ENCODE data around the gene GMPR2. TPM values are rescaled to one million over a fixed set of nuclear protein-coding genes. Genes with fewer than 3 reads are reported as not detected.

GMPR2 gene
- 50.8 TPM for polyA plus RNA-seq (2013, experiment 1 of 2; ENCODE audit: insufficient read length)
- polyA plus RNA-seq (2013, experiment 2 of 2; ENCODE audit: insufficient read length): 52.0 TPM

DNA sequence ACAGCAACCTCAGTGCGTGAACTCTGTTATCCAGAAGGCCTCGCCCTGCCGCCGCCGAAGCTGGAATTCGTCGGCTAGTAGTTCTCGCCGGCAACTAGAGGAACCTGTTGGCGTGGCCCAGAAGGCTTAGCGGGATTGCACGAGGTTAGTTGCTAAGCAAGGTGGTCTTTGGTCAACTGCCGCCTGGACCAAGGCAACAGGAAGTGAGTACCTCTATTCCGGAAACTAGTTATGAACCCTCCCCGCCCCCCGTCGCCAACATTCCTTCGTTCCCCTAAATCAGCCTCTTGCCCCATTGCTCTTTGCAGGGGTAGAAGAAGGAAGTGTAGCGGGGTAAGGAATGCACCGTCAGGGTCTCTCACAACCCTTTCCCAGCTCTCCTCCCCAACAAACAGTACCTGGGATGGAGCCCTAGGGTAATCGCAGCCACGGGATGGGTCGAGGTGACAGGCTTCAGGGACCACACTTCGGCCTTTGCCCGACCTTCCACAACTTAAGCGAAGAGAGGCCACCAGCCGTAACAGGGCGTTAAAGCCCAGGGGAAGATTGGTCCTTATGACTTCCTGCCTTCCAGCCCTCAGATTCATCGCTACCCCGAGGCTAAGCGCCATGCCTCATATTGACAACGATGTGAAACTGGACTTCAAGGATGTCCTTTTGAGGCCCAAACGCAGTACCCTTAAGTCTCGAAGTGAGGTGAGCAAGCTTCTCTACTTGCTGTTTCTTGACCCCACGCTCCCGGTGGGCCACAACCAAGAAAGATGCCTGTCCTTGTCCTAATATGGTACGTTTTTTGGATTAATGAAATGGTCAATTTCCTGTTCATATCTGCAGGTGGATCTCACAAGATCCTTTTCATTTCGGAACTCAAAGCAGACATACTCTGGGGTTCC, at the start of gene GMPR2:
TSS of gene GMPR2 (plus strand) at position 285 of the 893 bp plus-strand sequence. CDS start at position 610, 325 bp downstream.
- peak; percentile 12 for DNase-seq

DNA sequence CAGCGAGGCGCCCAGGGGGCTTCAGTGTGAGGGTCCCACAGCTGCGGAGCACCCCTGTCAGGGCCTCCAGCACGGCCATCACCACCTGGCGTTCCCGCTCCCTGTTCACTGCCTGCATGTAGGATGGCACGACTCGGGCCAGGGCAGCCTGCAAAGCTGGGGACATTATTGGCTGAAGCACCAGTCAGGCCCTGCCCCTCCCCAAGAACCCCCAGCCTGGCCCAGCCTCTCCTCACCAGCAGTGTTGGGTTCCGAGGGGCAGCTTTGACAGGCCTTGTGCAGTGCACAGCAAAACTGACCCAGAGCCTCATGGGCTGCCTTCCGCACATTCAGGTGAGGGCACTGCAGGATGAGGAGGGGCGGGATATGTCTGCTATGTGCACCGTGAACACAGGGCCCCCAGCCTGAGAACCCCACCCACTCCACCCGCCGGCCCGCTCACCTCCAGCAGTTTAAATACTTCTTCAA, 49.7 kb upstream of the GMPR2 start:
- no peak for DNase-seq

DNA sequence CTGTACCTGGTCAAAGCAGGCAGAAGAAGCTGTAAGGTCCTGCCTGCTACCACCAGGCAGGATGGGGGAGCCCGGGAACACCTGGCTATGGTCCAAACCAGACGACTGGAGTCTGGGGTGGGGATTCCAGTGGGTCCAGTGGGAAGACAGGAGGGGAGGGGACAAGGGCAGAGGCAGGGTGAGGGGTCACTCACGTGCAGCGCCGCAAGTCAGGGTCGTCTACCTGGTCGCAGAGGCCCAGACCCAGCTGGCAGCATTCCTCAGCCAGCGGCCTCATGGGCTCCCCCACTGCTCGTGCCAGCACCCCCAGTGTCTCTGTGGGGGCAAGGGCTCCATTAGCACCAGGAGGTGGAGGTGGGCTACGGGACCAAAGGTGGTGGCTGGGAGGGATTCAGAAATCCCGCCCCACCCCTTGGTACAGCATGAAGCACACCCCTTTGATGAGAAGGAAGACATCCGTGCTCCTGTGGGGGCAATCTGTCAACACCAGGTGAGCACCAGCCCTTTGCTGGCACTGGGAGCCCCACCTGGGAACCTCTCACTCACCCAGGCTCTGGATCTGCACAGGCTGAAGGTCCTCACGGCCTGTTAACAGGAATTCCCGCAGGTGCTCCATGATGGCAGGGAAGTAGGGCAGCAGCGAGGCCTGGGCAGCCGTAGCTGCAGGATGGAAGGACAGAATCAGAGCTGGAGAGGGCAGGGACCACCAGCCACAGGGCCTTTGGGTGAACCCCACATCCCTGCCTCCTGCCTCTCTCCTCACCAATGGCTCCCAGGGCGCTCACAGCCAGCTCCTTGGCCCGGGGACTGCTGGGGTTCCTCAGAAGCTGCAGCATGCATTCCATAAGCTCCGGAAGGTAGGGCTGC, 48.4 kb upstream of the GMPR2 start:
- no peak for DNase-seq

DNA sequence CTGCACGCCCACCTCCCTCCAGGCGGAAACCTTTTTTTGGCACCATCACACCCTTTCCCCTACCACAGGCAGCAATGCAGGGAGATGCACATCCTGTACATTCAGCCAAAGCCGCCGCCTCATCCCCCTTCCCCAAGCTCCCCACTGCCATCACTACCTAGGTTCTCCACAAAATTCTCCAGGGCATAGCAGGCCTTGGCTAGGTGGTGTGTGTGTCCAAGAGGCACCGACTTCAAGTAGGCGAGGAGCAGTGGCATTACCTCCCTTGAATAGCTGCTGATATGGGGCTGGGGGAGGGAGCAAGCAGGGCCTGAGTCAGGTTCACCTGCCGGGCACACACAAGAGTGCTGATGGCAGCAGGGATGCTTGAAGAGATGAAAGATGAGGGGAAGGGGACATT, 47.7 kb upstream of the GMPR2 start:
- no peak for DNase-seq

DNA sequence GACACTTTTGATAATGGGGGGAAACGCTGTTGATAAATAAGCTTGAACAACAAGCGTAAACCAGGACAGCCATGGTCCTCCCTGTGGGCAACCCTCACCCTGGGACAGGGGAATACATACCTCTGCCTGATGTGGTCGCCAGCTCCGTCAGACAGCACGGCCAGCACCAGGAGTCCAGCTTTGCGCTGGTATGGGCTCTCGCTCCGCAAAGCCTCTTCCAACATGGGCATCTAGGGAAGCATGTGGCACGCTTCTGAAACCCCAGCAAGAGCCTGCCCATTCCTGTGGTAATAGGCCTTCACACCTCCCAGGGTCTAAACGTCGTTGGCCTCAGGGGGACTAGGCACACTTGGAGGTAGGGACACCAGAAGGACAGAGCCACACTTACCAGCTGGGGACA, 47.0 kb upstream of the GMPR2 start:
- DNase-seq: no peak

DNA sequence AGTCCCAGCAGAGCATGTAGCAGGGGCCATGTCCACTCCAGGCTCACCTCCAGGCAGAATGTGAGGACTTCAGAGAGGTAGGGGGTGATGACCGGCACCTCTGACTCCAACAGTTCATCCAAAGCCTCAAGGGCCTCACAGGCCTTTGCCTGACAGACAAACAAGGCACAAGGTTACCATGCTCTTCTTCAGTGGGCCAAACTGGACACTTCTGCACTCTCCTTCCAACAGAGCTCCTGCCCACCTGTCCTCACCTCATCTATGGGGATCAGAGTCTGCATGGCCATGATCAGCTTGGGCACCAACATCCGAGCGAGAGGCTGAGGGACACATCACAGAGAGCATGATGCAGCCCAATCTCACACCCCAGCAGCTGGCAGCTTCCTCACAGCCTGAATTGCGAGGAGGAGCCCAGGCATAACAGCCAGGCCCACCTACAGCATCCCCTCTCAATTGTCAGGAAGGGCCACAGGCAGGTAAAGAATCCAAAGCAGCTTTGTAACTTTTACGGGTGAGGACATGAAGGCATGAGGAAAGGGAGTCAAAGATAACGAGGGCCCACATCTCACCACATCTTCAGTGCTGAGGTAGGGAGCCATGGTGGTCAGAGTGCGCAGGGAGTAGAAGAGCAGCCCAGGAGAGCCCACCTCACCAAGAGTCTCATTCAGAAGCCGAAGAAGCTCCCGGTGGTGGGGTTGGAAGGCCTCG, 45.7 kb upstream of the GMPR2 start:
- DNase-seq: no peak

DNA sequence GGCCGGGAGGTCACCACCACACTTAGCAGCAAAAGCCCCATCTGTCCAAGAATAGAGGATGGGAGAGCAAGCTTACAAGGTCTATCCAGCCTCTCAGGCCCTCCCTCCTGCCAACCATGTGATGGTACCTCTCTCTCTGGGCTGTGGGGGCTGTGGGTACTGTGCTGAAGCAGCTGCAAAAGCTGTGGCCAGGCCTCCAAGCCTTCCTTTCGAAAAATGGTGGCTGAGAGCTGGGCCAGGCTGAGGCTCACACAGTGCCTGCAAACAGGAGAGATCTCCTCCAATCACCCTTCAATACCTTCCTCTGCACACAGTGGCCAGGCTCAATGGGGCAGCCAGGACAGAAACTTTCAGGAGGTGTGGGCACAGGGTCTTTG, 45.2 kb upstream of the GMPR2 start:
- no peak for DNase-seq

DNA sequence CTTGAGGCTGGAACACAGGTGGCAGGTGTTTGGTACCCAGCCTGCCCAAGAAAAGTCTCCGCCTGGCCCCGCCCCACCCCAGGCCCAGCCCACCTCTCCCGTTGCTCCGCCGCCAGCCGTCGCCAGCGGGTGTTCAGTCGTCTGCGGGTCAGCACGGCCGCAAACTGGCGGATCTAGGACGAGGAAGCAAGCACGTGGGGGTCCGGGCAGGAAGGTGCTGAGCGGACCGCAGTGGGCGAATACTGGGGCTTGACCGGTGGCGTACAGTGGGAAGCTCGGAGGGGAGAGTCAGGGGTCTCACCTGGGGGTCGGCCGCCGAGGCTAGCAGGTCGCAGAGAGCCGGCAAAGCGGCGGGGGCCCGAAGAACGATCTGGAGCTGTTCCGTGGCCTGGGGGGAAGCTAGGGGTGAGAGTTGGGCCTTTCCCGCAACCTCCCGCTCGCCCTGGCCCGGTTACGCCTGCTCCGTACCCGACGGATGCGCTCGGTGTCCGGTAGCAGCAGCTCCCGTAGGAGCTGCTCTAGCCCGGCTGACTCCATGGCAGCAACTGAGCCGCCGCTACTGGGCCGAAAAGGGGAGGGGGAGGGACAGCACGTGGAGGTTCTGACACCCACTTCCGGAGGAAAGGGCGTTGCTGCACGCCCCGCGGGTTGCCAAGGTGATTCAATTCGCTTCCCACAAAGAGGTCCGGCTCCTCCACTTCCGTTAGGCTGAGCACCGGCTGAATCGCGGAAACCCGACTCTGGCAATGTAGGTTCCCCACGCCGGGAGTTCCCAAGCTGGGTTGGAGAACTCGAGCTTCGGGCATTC, 44.3 kb upstream of the GMPR2 start, which contains the start of gene IPO4:
TSS of gene IPO4 (minus strand) at position 566 of the 808 bp plus-strand sequence. CDS start at position 537, 29 bp downstream.
- peak; percentile 98 for DNase-seq

DNA sequence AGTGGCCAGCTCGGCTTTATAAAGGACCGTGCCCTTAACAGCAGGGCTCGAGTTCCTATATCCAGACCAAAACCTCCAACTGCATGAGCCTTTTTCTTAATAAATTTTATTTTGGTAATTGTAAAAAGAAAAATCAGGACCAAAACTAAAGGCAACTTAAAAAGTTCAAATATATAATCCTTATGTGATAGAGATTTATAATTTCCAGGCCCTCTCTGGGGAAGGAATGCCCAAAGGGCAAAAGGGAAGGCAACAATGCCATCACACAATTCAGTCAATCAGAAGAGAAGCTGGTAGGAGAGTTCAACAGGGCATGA, 43.7 kb upstream of the GMPR2 start:
- DNase-seq: no peak

DNA sequence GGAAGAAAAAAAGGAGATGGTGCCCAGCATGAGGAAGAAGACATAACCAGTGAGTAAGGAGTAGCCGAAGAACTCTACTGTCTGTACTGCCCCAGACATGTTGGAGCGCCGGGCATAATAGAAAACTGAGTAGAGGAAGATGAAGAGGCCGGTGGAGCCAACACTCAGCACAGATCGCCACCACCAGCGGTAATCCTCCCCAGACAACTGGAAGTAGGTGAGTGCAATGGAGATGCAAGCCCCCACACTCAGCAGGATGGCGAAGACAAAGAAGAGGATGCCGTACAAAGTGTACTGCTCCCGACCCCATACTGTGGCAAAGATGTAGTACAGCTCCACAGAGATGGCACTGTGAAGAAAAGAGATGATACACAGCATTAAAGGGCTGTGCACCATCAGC, 43.3 kb upstream of the GMPR2 start:
- no peak for DNase-seq

DNA sequence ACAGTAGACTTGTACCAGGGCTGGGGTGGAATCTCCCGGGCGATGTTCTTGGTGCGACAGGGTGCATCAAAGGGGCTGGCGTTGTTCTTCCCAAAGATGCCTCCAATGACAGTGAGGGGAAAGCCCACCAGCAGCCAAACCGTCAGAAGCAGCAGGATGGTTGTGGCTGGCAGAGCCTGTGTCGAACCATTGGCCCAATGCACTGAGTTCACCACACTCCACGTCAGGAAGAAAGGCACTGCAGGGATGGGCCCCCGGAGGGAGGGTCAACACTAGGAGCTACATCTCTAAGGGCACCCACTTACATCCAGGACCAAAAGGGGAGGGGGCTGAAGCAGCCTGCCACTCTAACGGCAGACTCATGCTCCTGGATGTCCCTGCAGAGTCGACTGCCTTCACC, 42.3 kb upstream of the GMPR2 start:
- no peak for DNase-seq

DNA sequence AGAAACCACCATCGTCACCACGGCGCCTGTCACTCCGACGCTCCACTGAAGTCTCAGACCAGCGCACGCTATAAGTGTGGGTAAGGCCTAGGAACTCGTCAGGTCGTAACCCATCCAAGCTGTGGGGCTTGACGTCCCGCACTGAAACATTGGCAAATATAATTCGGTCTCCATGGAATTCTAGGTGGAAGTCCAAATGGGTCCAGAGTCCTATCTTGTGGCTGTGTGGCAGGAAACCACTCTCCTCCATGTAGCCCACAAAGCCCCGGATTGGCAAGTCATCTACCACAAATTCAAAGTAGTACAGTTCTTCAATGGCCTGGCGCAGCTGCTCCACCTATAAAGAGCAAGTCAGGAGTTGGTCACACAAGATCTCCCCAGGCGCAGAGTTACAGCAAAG, 39.8 kb upstream of the GMPR2 start:
- no peak for DNase-seq

DNA sequence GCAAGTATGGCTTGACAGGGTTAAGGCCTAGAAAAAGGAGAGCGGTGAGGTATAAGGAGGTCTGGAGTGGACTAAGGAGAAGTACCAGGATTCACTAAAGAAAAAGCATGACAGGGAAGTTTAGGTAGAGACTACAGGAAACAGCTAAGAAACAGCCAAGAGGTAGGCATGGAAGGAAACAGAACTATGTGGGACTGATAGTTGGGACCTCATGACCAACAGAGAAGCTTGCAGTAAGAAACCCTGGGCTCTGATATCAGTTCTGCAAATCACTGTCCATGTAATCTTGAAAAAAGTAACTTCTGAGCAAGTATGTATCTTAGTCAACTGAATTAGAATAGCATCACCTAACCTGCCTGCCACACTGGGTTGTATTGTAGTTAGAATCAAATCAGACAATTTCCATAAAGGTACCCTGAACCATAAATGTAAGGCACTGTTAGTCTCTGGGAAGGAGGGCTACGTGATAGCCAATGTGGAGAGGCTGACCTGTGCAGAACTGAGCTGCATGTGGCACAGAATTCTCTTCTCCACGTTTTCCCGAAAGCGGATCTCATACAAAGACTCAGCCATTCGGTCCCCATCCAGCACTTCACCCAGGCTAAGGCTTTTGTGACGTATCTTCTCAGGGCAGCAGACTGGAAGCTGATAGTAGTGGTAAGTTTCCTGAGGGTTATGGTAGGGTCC, 38.4 kb upstream of the GMPR2 start:
- no peak for DNase-seq

DNA sequence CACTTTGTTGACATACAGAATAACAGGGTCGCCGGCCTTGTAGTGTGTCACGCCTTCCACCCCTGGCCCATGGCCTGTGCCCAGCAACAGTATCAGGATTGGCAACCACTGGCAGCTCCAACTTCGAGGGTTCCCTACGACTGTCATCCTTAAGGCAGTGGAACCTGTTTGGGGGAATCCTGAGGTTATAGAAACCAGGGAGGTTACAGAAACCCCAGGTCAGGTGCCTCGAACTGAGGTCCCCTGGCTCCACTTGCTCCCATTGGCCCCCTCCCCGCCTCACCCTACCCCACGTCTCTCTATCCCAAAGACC, 37.9 kb upstream of the GMPR2 start:
- DNase-seq: no peak

DNA sequence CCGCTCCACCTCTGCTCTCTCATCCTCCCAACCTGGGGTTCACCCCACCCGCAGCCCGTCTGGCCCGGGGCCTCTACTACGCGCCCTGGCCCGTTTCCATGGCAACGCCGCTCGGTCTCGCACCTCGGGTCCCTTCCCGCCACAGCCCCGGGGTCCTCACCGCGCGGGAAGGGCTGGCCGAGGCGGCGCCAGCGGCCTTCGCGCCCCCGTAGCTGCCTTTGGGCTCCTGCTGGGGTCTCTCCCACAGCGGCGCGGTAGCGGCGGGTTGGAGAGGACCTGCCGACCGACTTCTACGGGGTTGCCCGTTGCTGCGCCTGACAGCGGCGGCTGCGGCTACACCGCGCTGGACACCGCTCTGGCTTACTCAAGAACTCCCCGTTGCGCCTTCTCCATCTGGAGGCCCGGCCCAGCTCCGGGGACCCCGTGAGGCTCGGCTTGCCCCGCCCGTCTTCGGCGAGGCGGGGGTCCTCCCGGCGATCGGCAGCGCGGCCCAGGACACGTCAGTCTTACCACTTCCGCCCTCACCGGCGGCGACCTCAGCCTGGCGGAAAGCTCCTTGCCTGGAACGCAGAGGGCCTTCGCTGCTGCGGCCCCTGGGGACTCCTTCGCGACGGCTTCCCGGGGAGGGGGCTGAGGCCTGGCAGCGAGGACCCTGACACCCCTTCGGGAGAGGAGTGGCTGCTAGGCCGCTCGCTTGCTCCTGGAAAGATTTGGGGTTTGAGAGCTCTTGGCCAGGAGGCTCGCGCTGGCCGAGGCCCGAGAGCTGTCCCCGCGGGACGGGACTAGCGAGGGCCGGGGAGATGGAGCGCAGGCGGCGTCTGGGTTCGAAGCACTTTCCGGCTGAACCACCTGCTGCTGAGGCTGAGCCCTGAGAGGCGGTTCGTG, 37.3 kb upstream of the GMPR2 start, which contains the start of gene TM9SF1:
TSS of gene TM9SF1 (minus strand) at position 256 of the 885 bp plus-strand sequence. CDS start 422 bp downstream, outside the sequence.
- DNase-seq: peak; percentile 87

DNA sequence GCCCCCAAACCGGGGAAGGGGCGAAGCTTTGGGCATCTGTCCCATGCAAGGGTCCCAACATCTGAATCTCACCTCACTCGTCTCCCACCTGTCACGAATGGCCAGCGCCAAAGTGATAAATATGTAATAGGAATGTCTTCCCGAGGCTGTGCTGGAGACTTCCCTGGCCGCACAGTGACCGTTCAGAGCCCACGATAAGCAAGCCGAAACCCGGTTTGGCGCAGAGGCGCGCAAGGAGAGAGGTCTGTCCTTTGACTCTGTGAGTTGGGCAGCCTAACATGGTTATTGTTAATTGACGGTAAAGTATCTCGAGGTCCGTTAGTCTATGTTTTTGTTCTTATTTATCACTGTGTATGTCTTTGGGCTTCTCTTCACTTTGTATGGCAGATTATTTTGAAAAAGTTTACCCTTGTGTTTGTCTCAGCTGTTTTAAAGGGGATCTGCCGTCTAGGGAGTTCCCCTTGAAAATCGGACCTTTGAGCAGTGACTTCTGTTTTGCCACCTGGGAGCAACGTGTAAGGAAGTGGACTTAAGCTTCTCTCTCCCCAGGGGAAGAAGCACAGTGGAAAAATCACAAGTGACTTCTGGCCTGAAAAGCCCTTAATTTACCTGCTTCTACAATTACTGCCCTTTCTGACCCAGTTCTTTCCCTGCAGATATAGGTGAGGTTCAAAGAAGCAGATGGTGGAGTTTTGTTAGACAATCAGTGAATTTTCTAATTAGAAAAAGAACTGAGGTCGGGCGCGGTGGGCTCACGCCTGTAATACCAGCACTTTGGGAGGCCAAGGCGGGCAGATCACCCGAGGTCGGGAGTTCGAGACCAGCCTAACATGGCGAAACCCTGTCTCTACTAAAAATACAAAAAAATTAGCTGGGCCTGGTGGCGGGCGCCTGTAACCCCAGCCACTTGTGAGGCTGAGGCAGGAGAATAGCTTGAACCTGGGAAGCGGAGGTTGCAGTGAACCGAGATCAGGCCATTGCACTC, 36.4 kb upstream of the GMPR2 start:
- DNase-seq: peak; percentile 14

DNA sequence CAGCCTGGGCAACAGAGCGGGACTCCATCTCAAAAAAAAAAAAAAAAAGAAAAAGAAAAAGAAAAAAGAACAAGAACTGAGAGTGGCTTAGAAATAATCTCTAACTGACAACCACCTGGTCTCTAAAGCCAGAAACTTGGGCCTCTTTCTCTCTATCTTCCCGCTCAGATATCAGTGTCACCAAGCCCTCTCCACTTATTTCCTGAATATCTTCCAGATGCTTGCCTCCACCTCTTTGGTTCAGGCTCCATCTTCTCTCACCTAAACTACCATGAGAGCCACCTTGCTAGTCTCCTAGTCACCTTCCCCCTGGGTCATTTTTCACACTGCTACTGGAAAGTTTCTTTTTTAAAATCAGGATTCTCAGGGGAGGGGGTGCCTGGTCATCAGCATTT, 35.7 kb upstream of the GMPR2 start:
- DNase-seq: no peak

DNA sequence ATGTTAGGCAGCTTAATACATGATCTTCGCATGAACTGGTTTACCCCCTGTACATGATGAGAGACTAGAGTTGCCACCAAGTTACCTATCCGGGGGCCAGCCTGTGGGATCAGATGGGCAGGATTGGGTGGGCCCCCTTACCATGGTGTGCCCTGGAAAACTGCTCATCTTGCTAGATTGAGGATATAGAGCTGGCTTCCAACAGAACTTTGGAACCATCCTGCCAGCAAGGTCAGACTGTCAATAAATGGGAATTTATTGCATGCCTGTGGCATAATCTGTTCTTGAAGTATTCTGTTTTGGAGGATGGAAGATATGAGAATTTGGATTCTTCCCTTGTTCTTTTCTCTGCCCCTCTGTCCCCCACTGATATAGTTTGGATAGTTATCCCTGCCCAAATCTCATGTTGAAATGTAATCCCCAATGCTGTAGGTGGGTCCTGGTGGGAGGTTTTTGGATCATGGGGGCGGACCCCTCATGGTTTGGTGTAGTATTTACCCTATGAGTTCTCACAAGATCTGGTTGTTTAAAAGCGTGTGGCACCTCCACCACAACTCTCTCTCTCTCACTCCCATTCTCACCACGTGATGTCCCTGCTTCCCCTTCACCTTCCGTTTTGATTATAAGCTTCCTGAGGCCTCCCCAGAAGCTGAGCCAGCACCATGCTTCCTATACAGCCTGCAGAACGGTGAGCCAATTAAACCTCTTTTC, 33.8 kb upstream of the GMPR2 start:
- no peak for DNase-seq

Measured in fibroblast of skin of back (primary cell).